CD4-positive, alpha-beta memory T cell (primary cell): ENCODE data around the gene RSPH6A. TPM values are rescaled to one million over a fixed set of nuclear protein-coding genes. Genes with fewer than 3 reads are reported as not detected.

Experiments
- CTCF ChIA-PET: fragments of 350-600 bp; sonication (Branson Sonifier 250); formaldehyde crosslinking; loops from one replicate; lab custom pipeline; 2021; ENCODE audit warnings: inconsistent platforms; ENCODE audit not compliant: partially characterized antibody; lab: Charles Lee
- POLR2A ChIA-PET: fragments of 350-600 bp; sonication (Branson Sonifier 250); formaldehyde crosslinking; loops from one replicate; lab custom pipeline; 2021; ENCODE audit not compliant: partially characterized antibody; lab: Charles Lee
- DNase-seq, 5 donors: peaks; one replicate each; pipeline versions ENCODE4 v3.0.0 to v3.0.0-alpha.2; 2020 to 2022; ENCODE audit warnings: mixed read lengths in 1 of 5
- H3K27ac ChIP-seq: one replicate; pipeline ENCODE4 v1.7.0; 2013; ENCODE audit warnings: low read depth, low read length
- H3K27me3 ChIP-seq: 2 replicates; pipeline ENCODE4 v1.7.0; 2013; ENCODE audit warnings: mild to moderate bottlenecking, low read length, moderate library complexity; ENCODE audit not compliant: insufficient read depth
- H3K36me3 ChIP-seq: 2 replicates; pipeline ENCODE4 v1.7.0; 2013; ENCODE audit warnings: mild to moderate bottlenecking, low read length, moderate library complexity; ENCODE audit not compliant: insufficient read depth
- H3K4me1 ChIP-seq: 2 replicates; pipeline ENCODE4 v1.7.0; 2013; ENCODE audit warnings: mild to moderate bottlenecking, low read length, moderate library complexity; ENCODE audit not compliant: insufficient read depth
- H3K4me3 ChIP-seq, 2 donors: one replicate each; pipeline ENCODE4 v1.7.0; 2013; ENCODE audit warnings: low read length in 2 of 2, mild to moderate bottlenecking in 1 of 2
- H3K9me3 ChIP-seq, 2 donors: one replicate each; pipeline ENCODE4 v1.7.0; 2013; ENCODE audit warnings: low read length in 2 of 2, control low read depth in 1 of 2; ENCODE audit not compliant: control insufficient read depth in 1 of 2
- H3K27ac Mint-ChIP-seq, 7 donors: one replicate each; pipeline ENCODE4 v1.8.0; 2020 to 2021; ENCODE audit warnings: mixed read lengths in 7 of 7, mild to moderate bottlenecking in 6 of 7, inconsistent platforms in 3 of 7, moderate library complexity in 3 of 7
- H3K27me3 Mint-ChIP-seq, 2 donors: one replicate each; pipeline ENCODE4 v1.8.0; 2020 to 2021; ENCODE audit warnings: mixed read lengths in 2 of 2
- H3K36me3 Mint-ChIP-seq, 2 donors: one replicate each; pipeline ENCODE4 v1.8.0; 2020 to 2021; ENCODE audit warnings: mixed read lengths in 2 of 2, inconsistent platforms in 1 of 2, mild to moderate bottlenecking in 1 of 2
- H3K4me1 Mint-ChIP-seq, 4 donors: one replicate each; pipeline ENCODE4 v1.8.0; 2020 to 2021; ENCODE audit warnings: mixed read lengths in 4 of 4, mild to moderate bottlenecking in 1 of 4
- H3K4me3 Mint-ChIP-seq, 8 donors: one replicate each; pipeline ENCODE4 v1.8.0; 2020 to 2021; ENCODE audit warnings: mixed read lengths in 8 of 8, mild to moderate bottlenecking in 7 of 8, moderate library complexity in 6 of 8, inconsistent platforms in 3 of 8
- H3K9me3 Mint-ChIP-seq, 8 donors: one replicate each; pipeline ENCODE4 v1.8.0; 2020 to 2021; ENCODE audit warnings: mixed read lengths in 8 of 8, mild to moderate bottlenecking in 5 of 8, inconsistent platforms in 3 of 8, moderate library complexity in 1 of 8
- intact Hi-C: fragments of 100-400 bp; cut with micrococcal nuclease; formaldehyde crosslinking; loops from one replicate; pipeline ENCODE4 v1.15.1; 2023
- polyA plus RNA-seq, 2 donors: library from polyadenylated mRNA; unstranded; fragments of 300-500 nt; fragmentation: Illumina TruSeq; gene quantifications; one replicate each; pipeline ENCODE4 v1.2.3, GENCODE V29; 2021
- total RNA-seq, 2 experiments: library from RNA; stranded (reverse); gene quantifications; one replicate each; pipeline ENCODE4 v1.2.3, GENCODE V29; 2021

The RSPH6A gene
- total and polyA plus RNA-seq, 4 experiments from 2014 or later = 0.29 to 0.39 TPM; not detected in 2

DNA sequence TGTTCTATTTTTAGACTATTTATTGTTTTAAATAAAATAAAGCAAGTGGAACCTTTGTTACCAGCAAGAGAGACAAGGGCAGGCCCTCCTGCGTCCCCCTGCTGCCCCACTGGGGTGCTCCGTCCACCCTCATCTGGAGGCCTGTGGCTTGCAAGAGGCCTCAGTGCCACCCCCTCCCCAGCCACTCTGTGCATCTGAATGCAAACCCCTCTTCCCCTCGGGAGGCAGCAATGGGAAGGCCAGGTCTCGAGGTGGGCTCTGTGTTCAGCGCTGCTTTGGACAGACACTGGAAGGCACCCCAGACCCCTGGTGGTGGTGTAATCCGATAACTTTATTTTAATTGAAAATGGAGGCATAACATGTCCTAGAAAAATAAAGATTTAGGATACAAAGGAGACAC lies 50.6 kb downstream of the RSPH6A start:
- H3K36me3 Mint-ChIP-seq = no peaks in the 10 kb centered on the region
- CTCF ChIA-PET = no interaction called here
- H3K36me3 ChIP-seq = no peaks in the 10 kb centered on the region
- no peaks in the 10 kb centered on the region for H3K27me3 ChIP-seq
- no peaks in the 10 kb centered on the region for H3K9me3 Mint-ChIP-seq
- H3K27ac Mint-ChIP-seq = peak overlapping the region in 1 of 7 donors; percentile 60
- POLR2A ChIA-PET = no interaction called here
- H3K4me1 ChIP-seq = peaks cover 7% of the 10 kb centered on the region
- H3K27me3 Mint-ChIP-seq = peaks cover 1 to 8% of the 10 kb centered on the region in 2 donors
- peak overlapping the region in 1 of 8 donors; percentile 52 for H3K4me3 Mint-ChIP-seq
- H3K9me3 ChIP-seq = no peaks in the 10 kb centered on the region
- no peak overlapping the region for H3K4me3 ChIP-seq
- DNase-seq = no peak
- no peak overlapping the region for H3K27ac ChIP-seq
- intact Hi-C loops = no loop called here
- peaks cover 0 to 7% (median under 1%) of the 10 kb centered on the region in 4 donors for H3K4me1 Mint-ChIP-seq

DNA sequence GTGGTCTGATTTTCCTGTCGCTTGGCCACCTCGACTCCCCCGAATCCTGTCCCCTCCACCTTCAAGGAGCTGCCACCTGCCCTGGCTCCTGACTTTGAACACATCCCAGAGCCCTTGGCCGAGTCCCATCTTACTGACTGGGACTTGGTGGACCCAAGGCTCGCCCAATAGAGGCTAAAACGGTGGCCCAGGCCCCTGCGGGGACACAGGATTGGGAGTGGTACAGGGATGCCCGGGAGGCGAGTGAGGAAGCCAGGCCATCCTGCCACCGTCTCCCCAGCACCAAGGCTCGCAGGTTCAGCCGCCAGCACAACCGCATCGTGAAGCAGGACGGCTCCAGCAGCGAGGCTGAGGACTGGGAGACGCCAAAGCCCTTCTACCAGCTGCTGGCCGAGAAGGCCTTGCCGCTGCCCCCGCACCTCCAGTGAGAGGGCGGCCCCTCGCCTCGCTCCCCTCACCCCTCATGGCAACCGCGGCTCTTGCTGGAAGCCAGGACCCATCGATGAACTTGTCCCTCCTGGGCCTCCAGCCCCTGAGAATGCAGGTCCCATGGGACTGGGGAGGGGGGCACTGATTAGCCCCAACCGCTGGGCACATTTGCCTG lies 51.3 kb downstream of the RSPH6A start:
- Histone ChIP-seq H3K9me3 (no peaks in the 10 kb centered on the region), H3K4me1 (peaks cover 5% of the 10 kb centered on the region), H3K27me3 (no peaks in the 10 kb centered on the region), H3K36me3 (no peaks in the 10 kb centered on the region), H3K27ac (no peak overlapping the region), H3K4me3 (no peak overlapping the region)
- DNase-seq = no peak
- ChIA-PET CTCF (no interaction called here), POLR2A (no interaction called here)
- Mint-ChIP-seq H3K4me1 (peaks cover 0 to 1% (median under 1%) of the 10 kb centered on the region in 4 donors), H3K9me3 (no peaks in the 10 kb centered on the region), H3K4me3 (no peak overlapping the region), H3K27me3 (peaks cover 2 to 8% of the 10 kb centered on the region in 2 donors), H3K36me3 (no peaks in the 10 kb centered on the region), H3K27ac (no peak overlapping the region)
- intact Hi-C loops = no loop called here

DNA sequence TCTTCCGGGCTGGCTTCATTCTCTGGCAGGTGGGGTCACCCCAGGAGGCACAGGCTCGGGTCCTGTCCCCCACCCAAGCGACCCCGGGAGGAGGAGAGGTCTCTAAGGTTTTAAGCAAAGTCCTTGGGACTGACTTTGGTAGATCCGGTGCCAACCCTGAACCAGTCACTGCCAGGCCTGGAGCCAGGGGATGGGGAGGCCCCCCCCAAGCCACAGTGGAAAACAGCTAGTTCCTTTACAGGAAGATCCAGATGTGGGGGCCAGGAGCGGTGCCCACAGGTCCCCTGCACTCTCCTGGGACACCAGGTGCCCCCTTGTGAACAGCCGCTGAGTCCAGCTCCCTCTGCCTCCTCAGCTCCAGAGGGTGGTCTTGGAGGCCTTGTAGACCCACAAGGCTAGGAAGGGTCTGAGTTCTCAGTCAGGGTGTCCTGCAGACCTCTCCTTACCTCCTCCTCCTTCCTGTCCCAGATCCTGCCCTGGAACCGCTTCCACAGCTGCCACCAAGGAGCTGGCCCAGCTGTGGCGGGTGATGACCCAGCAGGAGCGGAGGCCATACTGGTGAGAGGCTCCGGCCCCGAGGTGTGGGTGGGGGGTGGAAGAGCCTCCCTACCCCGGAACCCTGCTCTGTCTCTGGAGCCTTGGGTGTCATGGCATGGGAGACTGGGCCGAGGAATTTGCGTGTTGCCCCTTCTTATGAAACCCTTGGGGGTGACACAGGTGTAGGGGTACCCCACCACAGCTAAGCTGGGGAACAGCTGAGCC lies 52.1 kb downstream of the RSPH6A start:
- Histone ChIP-seq H3K27ac (no peak overlapping the region), H3K4me3 (no peak overlapping the region), H3K27me3 (no peaks in the 10 kb centered on the region), H3K36me3 (no peaks in the 10 kb centered on the region), H3K4me1 (peaks cover 4% of the 10 kb centered on the region), H3K9me3 (no peaks in the 10 kb centered on the region)
- intact Hi-C loops = no loop called here
- H3K36me3 Mint-ChIP-seq = no peaks in the 10 kb centered on the region
- ChIA-PET POLR2A (no interaction called here), CTCF (interaction anchor here (0.7 kb wide), 1 partner anchor 37 kb away, joined by 3 read pairs; no protein-coding TSS in a partner anchor)
- H3K27ac Mint-ChIP-seq = no peak overlapping the region
- H3K27me3 Mint-ChIP-seq = peaks cover 2 to 8% of the 10 kb centered on the region in 2 donors
- DNase-seq = no peak
- H3K9me3 Mint-ChIP-seq = no peaks in the 10 kb centered on the region
- H3K4me1 Mint-ChIP-seq = peaks cover 0 to 1% (median 0%) of the 10 kb centered on the region in 4 donors
- no peak overlapping the region for H3K4me3 Mint-ChIP-seq

DNA sequence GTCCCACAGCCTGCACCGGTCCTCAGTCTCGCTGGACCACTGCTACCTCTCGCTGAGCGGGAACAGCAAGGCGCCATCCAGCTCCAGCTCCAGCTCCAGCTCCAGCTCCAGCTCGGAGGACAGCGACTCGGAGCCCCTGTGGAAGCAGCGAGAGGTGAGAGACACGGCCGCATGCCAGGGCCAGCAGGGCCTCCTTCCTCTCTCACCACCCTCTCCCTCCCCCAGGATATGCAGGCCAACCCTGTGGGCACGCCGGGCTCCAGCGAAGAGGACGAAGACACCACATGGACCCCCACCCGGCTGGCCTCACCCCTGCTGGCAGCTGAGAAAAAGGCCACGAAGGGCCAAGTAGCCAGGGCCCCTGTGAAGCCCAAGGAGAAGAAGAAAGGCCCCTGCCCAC lies 53.4 kb downstream of the RSPH6A start:
- H3K4me1 ChIP-seq = no peaks in the 10 kb centered on the region
- H3K9me3 ChIP-seq = no peaks in the 10 kb centered on the region
- H3K4me3 ChIP-seq = no peak overlapping the region
- H3K27ac ChIP-seq = no peak overlapping the region
- no peak for DNase-seq
- no peak overlapping the region for H3K27ac Mint-ChIP-seq
- no peaks in the 10 kb centered on the region for H3K27me3 ChIP-seq
- intact Hi-C loops = no loop called here
- H3K9me3 Mint-ChIP-seq = no peaks in the 10 kb centered on the region
- no peaks in the 10 kb centered on the region for H3K36me3 Mint-ChIP-seq
- H3K36me3 ChIP-seq = no peaks in the 10 kb centered on the region
- peaks cover 2 to 8% of the 10 kb centered on the region in 2 donors for H3K27me3 Mint-ChIP-seq
- CTCF ChIA-PET = no interaction called here
- POLR2A ChIA-PET = no interaction called here
- H3K4me3 Mint-ChIP-seq = no peak overlapping the region
- H3K4me1 Mint-ChIP-seq = peaks cover 0 to 1% (median 0%) of the 10 kb centered on the region in 4 donors

DNA sequence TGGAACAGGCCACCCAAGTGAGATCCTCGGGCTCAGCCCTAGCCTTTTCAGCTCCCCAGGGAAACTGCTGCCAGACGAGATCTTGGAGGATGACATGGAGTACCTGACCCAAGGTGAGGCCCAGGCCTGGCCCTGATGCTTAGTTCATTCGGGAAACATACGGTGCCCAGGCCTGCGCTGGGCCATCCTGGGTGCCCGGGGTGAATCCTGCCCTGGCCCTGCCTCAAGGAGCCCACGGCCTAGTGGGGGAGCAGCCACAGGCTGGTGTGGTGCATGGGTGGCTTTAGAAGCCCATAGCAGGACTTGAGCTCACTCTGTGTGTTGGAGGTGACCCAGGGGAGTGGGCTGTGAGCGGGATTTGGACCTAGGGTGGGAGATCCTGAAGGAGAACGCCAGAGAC lies 56.2 kb downstream of the RSPH6A start:
- no peak overlapping the region for H3K27ac Mint-ChIP-seq
- Histone ChIP-seq H3K4me1 (no peaks in the 10 kb centered on the region), H3K4me3 (no peak overlapping the region), H3K27me3 (no peaks in the 10 kb centered on the region), H3K27ac (no peak overlapping the region), H3K36me3 (no peaks in the 10 kb centered on the region), H3K9me3 (no peaks in the 10 kb centered on the region)
- CTCF ChIA-PET = no interaction called here
- peaks cover 0 to 1% (median 0%) of the 10 kb centered on the region in 4 donors for H3K4me1 Mint-ChIP-seq
- intact Hi-C loops = no loop called here
- no peaks in the 10 kb centered on the region for H3K9me3 Mint-ChIP-seq
- POLR2A ChIA-PET = no interaction called here
- no peaks in the 10 kb centered on the region for H3K36me3 Mint-ChIP-seq
- no peak overlapping the region for H3K4me3 Mint-ChIP-seq
- H3K27me3 Mint-ChIP-seq = peaks cover 0 to 2% of the 10 kb centered on the region in 2 donors
- no peak for DNase-seq

DNA sequence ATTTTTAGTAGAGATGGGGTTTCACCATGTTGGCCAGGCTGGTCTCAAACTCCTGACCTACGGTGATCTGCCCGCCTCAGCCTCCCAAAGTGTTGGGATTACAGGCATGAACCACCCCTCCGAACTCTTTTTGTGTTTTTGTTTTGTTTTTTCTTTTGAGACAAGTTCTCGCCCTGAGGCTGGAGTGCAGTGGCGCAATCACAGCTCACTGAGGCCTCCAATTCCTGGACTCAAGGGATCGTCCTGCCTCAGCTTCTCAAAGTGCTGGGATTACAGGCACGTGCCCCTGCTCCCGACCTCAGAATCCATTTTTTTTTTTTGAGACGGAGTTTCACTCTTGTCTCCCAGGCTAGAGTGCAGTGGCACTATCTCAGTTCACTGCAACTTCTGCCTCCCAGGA lies 57.4 kb downstream of the RSPH6A start:
- CTCF ChIA-PET = no interaction called here

DNA sequence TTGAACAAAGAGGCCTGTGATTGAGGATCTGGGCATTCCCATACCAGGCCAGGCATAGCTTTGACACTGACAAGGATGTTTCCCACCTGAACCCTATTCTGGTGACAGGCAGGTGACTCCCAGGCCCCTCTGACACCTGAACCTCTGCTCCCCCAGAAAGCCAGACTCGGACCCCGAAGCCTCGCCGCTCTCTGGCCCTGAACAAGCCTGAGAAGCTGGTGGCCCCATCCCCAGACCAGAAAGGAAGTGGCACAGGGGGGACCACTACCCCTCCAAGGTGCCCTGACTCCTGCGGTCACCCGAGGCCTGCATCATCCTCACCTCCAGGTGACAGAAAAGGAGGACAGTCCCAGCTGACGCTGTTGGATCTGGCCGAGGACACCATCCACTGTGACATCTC lies 60.8 kb downstream of the RSPH6A start:
- H3K27ac Mint-ChIP-seq = no peak overlapping the region
- H3K9me3 Mint-ChIP-seq = no peaks in the 10 kb centered on the region
- H3K4me3 Mint-ChIP-seq = no peak overlapping the region
- Histone ChIP-seq H3K4me1 (no peaks in the 10 kb centered on the region), H3K4me3 (no peak overlapping the region), H3K27ac (no peak overlapping the region), H3K9me3 (no peaks in the 10 kb centered on the region), H3K36me3 (no peaks in the 10 kb centered on the region), H3K27me3 (no peaks in the 10 kb centered on the region)
- intact Hi-C loops = no loop called here
- CTCF ChIA-PET = interaction anchor here (2.4 kb wide), 1 partner anchor 45 kb away, joined by 9 read pairs; no protein-coding TSS in a partner anchor
- POLR2A ChIA-PET = no interaction called here
- peaks cover 0 to 3% of the 10 kb centered on the region in 2 donors for H3K27me3 Mint-ChIP-seq
- no peak for DNase-seq
- peaks cover 0 to 2% (median 0%) of the 10 kb centered on the region in 4 donors for H3K4me1 Mint-ChIP-seq
- no peaks in the 10 kb centered on the region for H3K36me3 Mint-ChIP-seq

More for the DNA sequence above, 57.4 kb downstream of the RSPH6A start:
- H3K4me3 ChIP-seq = no peak overlapping the region
- H3K4me1 ChIP-seq = no peaks in the 10 kb centered on the region
- H3K36me3 ChIP-seq = no peaks in the 10 kb centered on the region
- H3K27me3 ChIP-seq = no peaks in the 10 kb centered on the region
- POLR2A ChIA-PET = no interaction called here
- Mint-ChIP-seq H3K4me3 (no peak overlapping the region), H3K9me3 (no peaks in the 10 kb centered on the region), H3K4me1 (peaks cover 0 to 3% (median 0%) of the 10 kb centered on the region in 4 donors), H3K27me3 (peaks cover 0 to 4% of the 10 kb centered on the region in 2 donors), H3K36me3 (no peaks in the 10 kb centered on the region), H3K27ac (no peak overlapping the region)
- H3K27ac ChIP-seq = no peak overlapping the region
- intact Hi-C loops = no loop called here
- H3K9me3 ChIP-seq = no peaks in the 10 kb centered on the region
- no peak for DNase-seq
